Activated CD4-positive, alpha-beta T cell treated with anti-CD3 and anti-CD28 coated beads for 24 hours (primary cell): ENCODE measurements around the gene SARNP.

Source experiments
- DNase-seq, 2 donors: peaks; one replicate each; pipeline ENCODE4 v3.0.0-alpha.2; 2020; ENCODE audit warnings: low read depth in 2 of 2

The SARNP gene

DNA sequence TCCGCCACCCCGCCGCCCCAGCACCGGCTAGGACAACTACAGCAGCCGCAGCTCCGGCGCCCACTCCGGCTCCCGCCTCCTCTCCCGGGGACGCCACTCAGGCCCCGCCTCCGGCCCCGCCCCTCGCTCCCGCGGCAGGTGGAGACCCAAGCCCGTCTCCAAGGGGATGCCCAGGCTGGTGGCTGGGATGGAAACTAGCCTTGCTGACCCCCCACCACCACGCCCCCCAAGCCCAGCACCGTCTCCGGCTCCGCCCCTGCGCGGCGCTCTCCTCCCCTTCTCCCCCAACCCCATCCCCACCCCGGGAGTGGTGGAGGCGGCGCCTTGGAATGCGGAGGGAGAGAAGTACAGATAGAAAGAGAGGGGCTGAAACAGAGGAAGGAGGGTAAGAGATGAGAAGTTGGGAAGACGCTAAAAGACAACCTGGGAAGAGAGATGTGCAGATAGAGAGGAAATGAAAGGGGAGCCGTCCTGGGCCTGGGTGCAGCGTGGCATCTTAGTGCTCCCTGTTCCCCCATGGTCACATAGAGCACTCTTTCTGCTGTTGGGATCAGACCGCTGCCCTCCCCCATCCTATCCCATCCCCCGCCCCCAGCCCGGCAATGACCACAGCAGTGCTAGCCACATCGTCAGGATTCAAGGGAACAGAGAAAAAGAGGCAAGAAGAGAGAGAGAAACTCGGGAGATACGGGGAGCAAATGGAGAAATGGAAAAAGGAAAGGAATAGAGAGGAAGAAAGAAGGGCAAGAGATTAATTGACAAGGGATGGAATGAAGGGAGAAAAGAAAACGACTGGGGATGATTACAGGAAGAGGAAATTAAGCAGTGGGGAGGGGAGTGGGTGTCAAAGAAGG lies 109.5 kb downstream of the SARNP start, which contains the start of gene ITGA7:
TSS of gene ITGA7 (minus strand) at position 64 of the 854 bp plus-strand sequence. CDS start 222 bp downstream, outside the sequence.
- DNase-seq: peak; percentile 48 to 59
